GM12872 (cell line): ENCODE results near the gene DNM3.

Source experiments
- CTCF ChIP-seq: IDR thresholded peaks from 3 replicates; pipeline ENCODE4 v1.5.1; 2011; ENCODE audit warnings: low read depth, mild to moderate bottlenecking, low read length, moderate library complexity; ENCODE audit not compliant: insufficient read depth

DNM3 gene

GRCh38 chr1:172456344-172456769 lies 615.1 kb downstream of the DNM3 start:
- TF ChIP-seq CTCF: no peak

GRCh38 chr1:172457479-172458130 lies 616.3 kb downstream of the DNM3 start:
- TF ChIP-seq CTCF: no peak

- TF ChIP-seq CTCF: no peak
Observed at GRCh38 chr1:172460177-172460576, 618.9 kb downstream of the DNM3 start.

- no peak for TF ChIP-seq CTCF
Observed at GRCh38 chr1:172460887-172461315, 619.6 kb downstream of the DNM3 start.
